ENCODE data around the gene CNGA3.
"Not testable (repeated sequence)": the region's sequence is repeated elsewhere in the genome, so short reads cannot be mapped to it uniquely, and the experiment has no call there.

The CNGA3 gene

DNA sequence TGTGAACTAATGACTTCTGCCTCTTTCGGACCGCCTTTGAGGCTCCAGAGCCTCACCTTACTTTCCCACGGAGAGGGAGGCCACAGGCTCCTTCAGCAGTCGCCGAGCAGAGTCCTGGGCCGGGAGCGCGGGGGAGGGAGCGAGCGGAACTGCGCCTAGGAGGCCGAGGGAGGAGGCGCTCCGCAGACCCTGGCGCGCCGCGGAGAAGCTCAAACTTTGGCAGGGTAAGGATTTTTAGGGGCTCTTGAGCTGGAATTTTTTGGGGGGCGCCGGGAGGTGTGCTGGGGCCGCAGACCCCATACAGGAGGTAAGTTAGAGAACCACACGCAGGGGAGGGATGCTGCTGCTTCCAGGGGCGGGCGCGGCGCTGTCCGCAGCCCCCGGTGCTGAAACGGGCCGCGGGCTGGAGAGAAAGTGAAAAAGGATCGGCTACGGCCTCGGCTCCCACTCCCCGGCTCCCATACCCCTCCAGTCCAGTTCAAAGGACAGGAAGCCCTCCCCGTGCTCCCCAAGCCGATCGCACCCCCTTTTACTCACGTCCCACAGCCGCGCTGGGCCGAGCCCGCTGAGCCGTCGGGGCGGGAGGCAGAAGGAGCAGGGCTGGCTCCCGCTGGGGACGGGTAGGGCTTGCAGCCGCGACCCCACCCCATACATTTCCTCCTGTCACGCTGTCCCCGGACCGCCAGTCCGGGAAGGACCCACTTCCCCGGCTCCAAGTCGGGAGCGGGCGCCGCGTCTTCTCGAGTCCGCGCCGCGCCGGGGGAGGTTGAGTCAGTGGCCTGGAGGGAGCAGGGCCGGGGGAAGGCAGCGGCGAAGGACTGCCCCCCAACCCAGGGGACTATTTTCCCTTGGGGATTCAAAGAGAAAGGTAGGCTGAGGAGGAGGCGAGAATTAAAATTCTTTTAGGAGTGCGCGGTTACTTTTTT lies at the start of gene CNGA3:
Gene CNGA3, plus strand, starts transcription at position 146 of the 926 bp plus-strand sequence. CDS start 23,520 bp downstream, outside the sequence.
- DNase-seq (ENCODE audit: low spot score), result no peak

DNA sequence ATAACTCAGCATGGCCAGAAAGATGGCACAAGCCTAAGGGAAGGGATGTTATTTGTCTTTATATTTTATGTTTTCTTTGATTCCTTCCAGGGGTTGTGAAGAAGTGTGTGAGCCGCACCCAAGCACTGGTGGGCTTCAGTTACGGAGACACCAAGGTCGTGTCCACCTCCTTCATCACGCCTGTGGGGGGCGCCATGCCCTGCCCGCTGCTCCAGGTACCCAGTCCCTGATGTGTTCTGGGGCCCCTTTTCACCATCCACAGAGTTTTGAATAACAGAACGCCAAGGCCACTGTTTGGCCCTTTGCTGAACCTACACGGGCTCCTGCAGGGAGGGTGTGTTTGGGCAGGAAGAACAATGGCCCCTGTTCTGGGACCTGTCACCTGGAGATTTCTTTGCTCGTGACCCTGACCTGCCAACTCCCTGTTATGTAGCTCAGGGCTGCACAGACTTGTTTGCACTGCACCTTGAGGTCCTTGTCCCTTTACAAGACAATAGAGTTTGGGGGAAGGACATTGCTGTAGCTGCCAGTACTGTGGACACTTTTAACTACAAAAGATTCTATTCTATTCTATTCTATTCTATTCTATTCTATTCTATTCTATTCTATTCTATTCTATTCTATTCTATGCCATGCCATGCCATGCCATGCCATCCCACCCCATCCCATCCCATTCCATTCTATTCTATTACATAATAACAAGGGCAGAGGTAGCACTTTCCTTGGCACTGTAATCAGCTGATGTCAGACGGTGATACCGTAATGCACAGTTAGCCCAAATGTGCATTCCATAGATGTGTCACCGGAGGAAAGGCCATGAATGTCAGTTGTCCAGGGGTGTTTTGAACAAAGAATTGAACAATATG lies 48.2 kb upstream of the CNGA3 start:
- no peak for DNase-seq (ENCODE audit: low spot score)

DNA sequence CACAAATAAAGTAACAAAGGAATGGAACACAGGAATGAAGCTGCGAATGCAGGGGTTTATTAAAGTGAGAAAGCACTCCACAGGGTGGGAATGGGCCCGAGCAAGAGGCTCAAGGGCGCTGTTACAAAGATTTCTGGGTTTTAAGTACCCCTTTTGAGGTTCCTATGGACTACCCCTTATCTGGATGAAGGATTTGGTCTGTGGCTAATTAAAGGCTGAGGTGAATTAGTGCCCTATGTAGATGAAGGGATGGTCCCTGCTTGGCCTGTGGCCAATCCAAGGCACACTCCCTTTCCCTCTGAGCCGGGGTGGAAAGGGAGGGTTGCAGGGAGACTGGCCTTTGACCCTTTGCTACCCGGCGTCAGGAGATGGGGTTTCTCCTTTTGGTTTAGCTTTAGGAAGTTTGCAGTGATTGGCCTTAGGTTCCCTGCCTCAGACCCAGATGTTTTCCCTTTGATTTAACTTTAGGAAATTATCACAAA lies 47.5 kb upstream of the CNGA3 start:
- no peak for DNase-seq (ENCODE audit: low spot score)

DNA sequence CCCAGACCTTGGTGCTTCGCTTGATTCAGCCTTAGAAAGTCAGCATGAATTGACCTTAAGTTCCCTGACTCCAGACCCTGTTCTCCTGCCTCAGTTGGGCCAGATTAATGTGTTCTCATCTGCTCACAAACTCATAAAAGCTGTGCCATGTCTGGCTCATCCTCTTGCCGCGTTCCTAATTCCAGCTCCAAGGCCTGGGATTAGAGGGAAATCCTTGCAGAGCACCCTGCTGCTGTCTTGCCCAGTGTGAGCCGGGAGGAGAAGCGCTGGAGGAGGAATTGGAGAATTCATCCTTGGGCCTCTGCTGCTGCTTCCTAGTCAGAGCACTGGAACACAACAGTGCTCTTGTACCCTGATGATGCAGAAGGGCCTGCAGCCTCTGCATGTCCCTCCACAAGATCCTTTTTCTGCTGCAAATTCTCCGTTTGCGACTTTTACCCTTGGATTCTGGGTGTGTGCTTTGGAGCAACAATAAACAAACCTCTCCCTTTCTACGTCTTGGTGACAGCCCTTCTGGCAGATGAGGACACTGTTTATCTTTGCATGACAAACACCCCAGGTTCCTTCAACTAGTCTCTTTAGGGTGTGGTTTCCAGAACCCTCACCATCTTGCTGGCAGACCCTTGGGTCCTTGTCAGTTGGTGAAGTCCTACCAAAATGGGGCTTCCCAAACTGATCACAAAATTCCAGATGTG lies 46.9 kb upstream of the CNGA3 start:
- DNase-seq (ENCODE audit: low spot score), result no peak

DNA sequence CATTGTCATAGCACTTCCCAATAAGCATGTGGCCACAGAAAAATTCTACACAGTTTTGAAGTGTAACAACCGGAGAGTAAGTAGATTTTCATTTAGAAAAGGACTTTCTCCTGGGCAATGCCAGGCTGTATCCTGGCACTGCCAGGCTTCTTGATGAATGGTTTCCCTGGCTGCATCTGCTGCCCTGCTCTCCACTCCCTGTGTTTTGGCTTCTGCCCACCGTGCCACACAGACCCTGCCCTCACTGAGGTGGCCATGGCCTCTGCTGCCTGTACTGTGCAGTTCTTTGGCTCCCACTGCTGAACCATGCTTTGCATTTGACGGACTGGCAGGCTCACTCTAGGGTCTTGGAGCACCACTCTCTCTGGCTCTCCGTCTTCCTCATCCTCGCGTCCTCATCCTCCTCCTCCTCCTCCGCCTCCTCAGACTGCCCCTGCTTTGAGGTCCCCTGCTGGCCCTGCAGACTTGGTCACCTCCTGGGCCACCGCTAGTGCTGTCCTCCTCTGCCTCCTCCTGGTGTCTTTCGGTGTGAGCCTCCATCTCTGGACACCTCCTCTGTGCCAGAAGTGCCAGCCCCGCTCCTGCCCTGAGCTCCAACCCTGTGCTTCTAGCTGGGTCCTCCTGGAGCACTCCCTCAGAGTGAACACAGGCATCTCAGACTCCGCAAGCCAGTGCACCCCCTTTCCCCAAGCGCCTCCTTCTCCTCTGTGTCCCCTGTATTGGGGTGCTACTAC lies 45.9 kb upstream of the CNGA3 start:
- no peak for DNase-seq (ENCODE audit: low spot score)

DNA sequence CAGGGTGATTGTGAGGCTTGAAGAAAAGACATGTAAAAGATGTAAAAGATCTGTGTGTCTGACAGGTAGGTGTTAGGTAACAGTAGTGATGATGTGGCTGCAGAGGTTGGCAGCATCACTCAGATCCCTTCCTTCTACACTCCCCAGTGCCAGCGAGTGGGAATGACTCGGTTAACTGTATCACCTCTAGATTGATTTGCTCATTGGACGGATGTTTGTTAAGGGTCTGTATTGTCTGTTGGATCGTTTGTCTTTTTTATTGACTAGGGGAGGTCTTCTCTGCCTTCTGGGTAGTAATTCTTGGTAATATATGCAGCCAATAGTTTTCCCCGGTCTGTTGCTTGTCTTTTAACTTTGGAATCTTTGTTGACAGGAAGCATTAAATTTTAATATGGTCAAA lies 44.8 kb upstream of the CNGA3 start:
- no peak for DNase-seq (ENCODE audit: low spot score)

DNA sequence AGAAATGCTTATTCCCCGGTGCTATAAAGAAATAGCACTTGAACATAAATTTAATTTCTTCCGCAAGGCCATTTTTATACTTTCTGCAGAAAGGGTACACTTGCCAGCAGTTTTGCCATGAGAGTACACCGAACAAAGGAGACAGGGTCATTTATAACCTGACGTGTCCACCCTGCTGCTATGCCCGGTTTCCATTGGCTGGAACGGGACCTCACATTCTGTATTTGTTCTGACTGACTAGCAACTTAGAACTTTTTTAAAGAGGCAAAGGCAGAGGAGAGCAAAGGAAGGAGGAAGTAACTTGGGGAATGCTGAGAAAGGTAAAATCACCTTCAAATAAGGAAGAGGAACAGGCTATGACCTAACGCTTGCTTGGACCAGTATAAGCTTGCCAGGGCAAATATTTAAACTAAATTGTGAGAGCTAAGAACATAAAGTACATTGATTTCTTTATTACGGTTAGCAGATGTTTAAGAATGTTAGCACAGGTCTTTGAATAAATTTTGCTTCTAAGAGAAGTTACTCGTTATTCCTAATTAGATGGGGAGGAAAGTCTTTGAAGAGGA lies 39.0 kb upstream of the CNGA3 start:
- DNase-seq (ENCODE audit: low spot score), result not testable (repeated sequence)

DNA sequence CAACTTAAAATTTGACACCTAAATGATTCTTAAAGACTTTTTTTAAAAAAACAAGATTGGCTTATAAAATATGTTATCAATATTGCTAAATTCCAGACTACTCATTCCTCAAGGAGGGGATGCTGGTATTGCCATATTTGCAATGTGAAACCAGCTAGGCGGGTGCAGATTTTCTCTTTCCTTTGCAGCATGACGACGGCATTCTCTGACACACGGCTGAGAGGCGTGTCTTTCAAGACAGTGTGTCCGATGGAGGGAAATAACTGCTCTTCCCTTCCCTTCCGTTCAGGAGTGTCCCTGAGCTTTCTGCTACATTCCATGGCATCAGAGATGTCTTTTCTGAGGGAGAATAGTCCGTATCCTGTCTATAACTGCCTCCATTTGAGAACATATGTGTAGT lies 38.2 kb upstream of the CNGA3 start:
- no peak for DNase-seq (ENCODE audit: low spot score)

DNA sequence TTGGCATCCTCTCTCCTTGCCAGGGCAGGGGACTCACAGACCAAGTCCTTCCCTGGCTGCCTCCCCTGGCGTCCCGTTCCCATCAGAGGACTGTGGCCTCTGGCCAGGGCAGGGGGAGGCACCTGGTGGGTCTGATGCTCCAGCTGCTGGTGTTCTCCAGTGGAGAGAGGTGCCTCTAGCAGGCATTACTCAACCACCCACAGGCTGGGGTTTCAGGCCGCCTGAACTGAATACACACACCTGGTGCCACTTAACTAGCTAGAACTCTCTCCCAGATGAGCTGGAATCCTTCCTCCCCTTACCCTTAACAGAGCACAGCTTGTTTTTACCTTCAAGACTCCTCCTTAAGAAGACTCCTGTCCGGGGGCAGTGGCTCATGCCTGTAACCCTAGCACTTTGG lies 37.7 kb upstream of the CNGA3 start:
- no peak for DNase-seq (ENCODE audit: low spot score)

DNA sequence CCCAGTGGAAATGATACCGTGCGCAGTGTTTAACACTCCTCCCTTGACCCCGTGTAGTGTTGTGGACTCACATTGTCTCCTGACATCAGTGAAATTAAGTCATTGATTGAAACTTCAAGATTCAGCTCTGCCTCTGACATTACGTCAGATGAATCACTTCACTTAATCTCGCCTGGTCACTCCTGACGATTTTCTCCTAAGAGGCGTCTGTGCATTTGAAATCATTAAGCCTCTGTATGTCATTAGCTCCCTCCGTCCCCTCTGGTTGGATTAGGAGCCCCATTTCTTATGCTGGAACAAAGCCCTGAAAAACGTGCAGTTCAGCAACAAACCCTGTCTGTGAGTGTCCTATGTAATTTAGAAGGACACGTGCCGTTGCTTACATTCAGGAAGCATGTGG lies 36.7 kb upstream of the CNGA3 start:
- DNase-seq (ENCODE audit: low spot score), result no peak

DNA sequence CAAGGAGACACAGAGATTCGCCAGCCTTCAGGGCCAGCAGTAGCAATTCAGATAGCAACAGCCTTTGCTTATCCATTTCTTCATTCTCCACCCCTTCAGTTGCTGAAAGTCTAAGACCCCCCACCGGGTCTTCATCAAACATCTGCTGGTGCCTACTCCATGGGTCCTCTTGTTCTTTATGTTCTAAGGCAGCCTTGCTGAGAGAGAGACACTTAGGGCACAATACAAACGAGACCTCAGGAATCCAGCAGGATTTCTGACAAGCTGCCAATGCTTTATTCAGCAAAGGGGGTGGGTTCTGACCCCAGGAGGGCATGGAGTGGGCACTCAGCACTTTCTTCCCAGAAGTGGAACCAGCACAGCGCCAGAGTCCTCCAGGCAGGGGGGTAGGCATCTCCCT lies 36.2 kb upstream of the CNGA3 start:
- DNase-seq (ENCODE audit: low spot score), result no peak

DNA sequence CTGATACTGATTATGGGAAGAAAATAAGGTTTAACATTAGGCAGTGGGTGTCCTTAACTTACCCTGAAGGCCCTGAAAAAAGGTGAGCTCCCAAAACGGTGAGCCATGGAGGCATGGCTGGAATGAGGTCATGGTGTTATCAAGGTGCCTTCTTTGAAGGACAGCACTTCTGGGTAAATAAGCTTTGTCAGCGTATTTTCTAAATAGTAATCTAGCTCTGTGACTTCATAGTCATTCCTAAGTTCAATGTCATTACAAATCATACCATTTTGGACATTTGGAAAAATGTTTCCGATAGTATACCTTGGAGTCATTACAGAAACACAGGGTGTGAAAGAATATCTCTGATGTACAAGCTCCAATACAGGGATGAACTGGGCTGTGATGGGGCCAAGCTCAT lies 35.2 kb upstream of the CNGA3 start:
- DNase-seq (ENCODE audit: low spot score), result no peak

DNA sequence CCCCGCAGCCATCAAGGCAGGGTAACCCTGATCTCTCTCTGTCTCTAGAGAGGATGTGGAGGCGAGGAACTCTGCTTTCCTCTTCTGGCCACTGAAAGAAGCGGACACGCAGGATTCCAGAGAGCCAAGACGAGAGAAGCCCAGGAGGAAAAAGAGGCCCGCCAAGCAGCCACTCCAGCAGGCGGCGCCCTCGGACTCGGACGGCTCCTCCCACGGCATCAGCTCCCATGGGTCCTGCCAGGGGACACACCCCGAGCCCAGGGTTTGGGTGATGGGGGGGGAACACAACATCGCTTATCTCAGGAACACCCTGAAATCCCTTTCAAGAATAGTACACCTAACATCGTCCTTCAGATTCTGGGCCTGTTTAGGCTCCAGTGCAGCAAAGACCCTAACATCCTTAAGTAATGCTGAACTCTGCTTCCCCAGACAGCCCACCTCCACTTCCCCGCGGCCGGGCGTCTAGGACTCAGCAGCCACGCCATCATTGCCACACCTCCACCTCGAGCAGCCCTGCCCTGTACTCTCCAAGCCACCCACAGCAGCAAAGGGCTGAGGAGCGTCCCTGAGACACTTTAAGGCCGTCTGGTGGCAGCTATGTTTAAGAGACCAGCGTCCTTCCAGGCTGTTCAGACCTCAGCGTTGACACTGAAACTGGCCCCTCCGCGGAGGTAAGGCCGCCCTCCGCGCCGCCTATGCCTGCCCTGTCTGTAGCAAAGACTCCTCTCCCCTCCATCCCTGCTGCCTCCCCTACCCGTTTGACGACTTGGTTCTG lies 34.3 kb upstream of the CNGA3 start:
- DNase-seq (ENCODE audit: low spot score), result no peak

DNA sequence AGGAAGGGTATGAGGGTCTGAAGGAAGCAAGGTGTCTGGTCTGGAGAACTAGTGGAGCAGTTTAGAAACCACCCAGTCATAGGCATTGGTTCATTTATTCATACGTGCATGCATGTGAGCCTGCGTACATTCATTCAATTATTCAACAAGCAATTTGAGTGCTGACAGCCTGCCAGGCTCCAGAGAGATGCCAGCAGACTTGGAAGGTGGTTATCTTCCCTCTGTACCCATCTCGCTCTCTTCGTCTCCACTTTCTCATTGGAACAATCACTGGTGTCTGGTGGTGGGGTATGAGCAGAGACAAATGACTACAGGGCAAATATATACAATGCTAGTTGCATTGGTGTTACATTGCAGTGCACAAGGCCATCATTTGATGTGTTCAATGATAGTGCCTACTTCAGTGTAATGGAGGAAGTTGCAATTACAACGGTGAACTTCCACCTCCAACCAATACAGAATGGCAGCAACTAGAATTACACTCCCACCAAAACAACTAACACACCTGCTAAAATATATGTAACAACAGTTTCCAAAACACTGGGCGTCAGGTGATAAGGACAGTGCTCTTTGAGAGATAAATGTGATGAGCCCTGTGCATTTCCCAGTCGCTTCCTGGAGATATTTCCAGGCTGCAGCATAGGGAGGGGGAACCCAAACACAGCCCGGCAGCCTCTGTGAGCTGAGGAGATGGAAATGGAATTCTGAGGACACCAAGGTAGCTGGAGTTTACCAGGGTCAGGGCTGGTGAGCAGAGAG lies 32.6 kb upstream of the CNGA3 start:
- DNase-seq (ENCODE audit: low spot score), result no peak

DNA sequence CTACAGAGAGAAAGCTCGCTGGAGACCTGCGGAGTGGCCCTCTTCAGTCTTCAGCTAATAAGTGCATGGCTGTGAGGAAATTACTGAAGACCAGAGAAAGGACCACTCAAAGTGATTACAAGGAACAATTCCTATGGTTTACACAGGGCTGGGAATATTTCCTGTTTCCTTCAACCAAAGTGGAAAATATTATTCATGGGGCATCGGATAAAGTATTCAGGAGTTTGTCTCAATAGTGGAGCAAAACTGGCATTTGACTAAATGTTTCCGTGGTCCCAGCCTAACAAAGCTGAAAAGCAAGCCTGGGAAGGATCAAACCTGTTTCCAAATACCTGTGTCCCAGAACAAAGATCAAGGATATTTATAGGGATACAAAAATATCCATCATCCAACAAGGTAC lies 32.0 kb upstream of the CNGA3 start:
- no peak for DNase-seq (ENCODE audit: low spot score)

DNA sequence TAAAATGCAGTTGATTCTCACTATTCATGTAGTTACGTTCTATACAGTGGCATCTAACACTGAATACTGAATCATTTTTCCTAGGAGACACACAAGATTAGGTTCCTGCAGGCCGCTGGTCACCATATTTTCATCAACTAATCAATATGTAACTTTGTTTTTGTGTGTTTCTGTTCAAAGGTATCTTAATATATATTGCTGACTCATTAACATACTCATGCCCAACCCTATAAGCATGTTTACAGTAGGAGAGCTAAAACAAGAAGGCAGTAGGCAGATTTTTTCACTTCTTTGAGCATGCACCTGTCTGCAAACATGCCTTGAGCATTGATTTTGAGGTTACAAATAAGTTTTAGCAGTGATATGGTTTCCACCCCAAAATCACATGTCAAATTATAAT lies 30.3 kb upstream of the CNGA3 start:
- no peak for DNase-seq (ENCODE audit: low spot score)

DNA sequence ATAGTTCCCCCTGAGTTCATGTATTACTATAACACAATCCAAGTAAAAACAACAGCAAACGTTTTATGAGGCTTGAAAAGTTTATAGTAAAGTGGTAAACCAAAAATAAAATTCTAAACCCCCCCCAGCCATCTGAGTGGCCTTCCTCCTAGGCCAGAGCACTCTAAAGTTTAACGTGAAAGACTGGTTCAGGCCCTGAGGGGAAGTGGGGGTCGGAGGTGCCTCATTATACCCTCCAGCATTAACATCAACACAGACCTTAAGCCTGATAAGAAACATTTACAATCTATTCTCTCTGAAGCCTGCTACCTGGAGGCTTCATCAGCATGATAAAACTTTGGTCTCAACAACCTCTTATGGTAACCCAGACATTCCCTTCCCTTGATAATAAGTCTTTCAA lies 29.0 kb upstream of the CNGA3 start:
- no peak for DNase-seq (ENCODE audit: low spot score)

DNA sequence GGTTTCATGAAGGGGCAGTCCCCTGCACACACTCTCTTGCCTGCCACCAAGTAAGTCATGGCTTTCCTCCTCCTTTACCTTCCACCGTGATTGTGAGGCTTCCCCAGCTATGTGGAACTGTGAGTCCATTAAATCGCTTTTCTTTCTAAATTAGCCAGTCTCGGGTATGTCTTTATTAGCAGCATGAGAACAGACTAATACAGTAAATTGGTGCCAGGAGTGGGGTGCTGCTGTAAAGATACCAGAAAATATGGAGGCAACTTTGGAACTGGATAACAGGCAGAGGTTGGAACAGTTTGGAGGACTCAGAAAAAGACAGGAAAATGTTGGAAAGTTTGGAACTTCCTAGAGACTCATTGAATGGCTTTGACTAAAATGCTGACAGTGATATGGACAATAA lies 26.1 kb upstream of the CNGA3 start:
- DNase-seq (ENCODE audit: low spot score), result not testable (repeated sequence)

DNA sequence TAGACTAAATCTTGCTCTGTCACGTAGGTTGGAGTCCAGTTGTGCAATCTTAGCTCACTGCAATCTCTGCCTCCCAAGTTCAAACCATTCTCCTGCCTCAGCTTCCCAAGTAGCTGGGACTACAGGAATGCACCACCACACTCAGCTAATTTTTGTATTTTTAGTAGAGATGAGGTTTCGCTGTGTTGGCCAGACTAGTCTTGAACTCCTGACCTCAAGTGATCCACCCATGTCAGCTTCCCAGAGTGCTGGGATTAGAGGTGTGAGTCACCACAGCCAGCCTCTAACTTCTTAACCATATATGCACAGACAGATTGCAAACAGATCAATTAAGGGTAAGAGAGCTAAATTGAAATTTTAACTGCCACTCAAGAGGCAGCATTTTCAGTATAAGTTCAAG lies 22.1 kb upstream of the CNGA3 start:
- no peak for DNase-seq (ENCODE audit: low spot score)

DNA sequence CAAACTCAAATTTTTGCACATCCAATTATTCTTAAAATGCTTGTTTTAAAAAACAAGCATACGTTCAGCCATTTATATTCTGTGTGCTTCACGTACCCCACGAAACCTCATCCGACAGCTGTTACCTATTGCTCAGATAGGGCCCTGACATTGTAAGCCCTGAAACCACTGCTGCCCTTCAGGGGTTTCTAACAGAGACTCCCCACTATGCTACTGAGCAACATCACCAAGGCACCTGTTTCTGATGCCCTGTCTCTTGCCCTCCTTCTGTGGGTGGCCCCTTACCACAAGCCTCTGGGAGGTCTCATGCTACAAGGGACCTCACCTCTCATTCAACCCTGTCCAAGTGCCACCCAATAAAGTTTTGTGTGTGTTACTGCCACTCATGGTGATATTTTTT lies 18.5 kb upstream of the CNGA3 start:
- DNase-seq (ENCODE audit: low spot score), result no peak
